ENCODE results near the gene PPP1R1C.

DNA sequence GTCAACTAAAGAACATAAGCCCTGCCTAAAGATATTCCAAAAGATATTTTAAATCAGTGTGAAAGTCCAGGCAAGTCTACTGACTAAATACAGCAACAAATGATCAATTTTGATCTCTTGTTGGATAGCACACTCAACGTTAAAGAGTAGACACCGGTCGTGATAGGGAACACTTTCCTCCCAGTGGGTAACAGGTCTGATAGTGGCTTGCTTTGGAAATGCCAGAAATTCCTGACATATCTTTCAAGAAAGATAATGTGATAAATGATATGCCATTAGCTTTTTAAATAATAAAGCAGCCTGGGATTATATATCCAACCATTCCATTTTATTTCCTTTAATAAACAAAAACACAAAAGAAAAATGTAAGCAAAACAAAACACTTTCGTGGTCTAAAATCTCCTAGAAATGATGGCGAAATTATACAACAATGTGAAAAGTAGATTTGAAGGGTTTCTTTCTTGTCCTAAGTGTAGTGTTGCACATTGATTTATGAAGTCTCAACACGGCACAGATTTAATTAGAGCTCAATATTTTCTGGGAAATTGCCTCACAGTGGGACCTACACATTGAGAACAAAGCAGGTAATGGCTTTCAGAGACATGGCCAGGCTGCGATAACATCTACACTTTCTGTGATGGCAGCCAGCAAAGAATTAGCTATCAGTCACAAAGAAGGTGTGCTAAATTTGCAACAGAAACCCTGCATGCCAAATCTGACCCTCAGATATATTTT is 158.6 kb downstream of the PPP1R1C start:
- TF ChIP-seq CTCF (IDR thresholded peaks at IDR 0.05) (no peak), POLR2A (IDR thresholded peaks at IDR 0.05) (no peak)
